GM12875 (cell line): ENCODE measurements around the gene SVIL.

Experiments
- H3K4me3 ChIP-seq: one replicate; pipeline ENCODE4 v1.5.1; 2011; ENCODE audit warnings: low read depth, low read length, control low read depth
- TF ChIP-seq, protein P1 (sequence below): IDR thresholded peaks from 2 replicates; pipeline ENCODE4 v1.5.1; 2011; ENCODE audit warnings: low read depth, mild to moderate bottlenecking, control low read depth, inconsistent platforms, low read length, moderate library complexity, borderline replicate concordance; ENCODE audit not compliant: insufficient read depth

The SVIL gene

DNA sequence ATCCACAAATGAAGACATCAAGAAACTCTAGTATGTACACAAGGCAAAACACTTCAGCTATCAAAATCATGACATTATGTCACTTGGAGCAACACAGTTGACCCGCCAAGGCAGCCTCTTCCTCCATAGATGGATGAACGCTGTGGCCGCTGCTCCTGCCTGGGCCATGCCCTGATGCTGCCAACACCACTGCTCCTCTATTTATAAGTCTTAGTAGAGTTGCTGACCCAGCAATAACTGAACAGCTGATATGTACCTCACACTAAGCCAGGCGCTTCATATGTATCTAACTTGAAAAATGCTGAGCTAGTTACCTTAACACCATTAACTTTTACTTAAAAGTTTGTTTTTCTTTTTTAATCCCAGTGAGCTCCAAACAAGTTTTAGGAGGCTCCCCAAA, 214.0 kb downstream of the SVIL start:
- TF ChIP-seq, protein P1, sequence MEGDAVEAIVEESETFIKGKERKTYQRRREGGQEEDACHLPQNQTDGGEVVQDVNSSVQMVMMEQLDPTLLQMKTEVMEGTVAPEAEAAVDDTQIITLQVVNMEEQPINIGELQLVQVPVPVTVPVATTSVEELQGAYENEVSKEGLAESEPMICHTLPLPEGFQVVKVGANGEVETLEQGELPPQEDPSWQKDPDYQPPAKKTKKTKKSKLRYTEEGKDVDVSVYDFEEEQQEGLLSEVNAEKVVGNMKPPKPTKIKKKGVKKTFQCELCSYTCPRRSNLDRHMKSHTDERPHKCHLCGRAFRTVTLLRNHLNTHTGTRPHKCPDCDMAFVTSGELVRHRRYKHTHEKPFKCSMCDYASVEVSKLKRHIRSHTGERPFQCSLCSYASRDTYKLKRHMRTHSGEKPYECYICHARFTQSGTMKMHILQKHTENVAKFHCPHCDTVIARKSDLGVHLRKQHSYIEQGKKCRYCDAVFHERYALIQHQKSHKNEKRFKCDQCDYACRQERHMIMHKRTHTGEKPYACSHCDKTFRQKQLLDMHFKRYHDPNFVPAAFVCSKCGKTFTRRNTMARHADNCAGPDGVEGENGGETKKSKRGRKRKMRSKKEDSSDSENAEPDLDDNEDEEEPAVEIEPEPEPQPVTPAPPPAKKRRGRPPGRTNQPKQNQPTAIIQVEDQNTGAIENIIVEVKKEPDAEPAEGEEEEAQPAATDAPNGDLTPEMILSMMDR = no peak
- H3K4me3 ChIP-seq = no peak overlapping the region

DNA sequence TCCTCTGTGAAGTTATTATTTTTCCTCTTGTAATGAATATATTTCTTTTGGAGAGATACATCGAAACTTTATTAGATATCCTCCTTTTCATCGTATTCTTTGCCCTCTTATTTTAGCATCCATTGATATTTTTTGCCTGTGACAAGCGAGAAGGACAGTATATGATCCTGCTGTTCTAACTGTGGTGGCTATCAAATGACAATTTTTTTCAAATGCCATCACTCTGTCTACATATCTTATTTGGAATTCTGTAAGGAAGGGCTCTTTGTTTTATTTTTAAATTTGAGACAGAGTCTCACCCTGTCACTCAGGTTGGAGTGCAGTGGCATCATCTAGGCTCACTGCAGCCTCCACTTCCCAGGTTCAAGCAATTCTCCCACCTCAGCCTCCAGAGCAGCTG, 217.4 kb downstream of the SVIL start:
- H3K4me3 ChIP-seq = no peak overlapping the region
- TF ChIP-seq, protein P1 = no peak

DNA sequence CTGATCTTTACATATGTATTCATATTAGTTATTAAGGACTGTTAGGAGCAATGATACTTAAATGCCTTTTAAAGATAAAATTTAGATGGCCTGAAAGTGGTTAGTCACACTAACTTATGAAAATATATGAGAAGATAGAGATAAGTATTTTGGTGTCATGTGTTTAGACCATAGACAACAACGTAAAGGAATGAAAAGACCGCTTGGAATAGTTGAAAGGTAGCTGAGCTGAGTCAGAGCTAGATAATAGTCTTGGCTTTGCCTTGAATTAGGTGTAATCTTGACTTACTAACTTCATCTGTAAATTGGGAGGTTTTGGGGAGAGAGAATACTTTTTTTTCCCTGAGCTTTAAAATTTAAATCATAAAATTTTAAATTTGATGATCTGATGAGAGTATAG, 218.9 kb downstream of the SVIL start:
- TF ChIP-seq, protein P1 = no peak
- no peak overlapping the region for H3K4me3 ChIP-seq

DNA sequence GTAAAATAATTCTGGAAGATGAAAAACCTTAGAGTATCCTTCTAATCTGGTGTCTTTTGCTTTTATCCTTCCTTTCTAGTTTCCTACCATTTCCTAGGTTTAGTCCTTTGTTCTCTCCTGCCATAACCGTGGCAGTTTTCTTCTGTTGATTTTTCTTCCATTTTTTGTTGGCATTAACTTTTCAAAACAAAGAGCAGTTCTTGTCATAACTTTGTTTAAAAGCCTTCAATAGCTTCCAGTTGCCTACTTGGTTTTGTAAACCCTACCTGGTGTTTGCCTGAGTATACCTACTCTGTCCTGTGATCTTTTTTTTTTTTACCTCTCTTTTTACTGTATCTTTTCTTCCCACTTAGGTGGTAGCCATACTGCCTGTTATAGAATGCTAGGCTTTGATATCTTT, 220.3 kb downstream of the SVIL start:
- TF ChIP-seq, protein P1 = no peak
- H3K4me3 ChIP-seq = no peak overlapping the region

DNA sequence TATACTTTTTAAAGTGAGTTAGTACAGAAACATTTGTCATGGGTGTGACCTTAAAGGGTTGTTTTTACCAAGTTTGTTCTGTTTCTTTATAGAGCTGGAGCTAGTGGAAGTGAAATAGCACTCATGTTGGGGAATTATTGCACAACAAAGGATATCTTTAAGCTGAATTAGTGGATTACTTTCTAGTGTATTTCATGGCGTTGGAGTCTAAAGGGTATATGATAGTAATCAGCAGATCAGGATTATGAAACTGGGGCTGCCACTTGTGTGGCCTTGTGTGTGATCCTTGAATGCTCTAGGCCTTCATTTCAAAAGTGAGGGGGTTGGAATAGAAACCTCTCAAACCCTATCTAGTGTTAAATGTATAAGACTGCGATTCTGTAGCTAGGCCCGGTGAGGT, 222.3 kb downstream of the SVIL start:
- H3K4me3 ChIP-seq = no peak overlapping the region
- TF ChIP-seq, protein P1 = no peak

DNA sequence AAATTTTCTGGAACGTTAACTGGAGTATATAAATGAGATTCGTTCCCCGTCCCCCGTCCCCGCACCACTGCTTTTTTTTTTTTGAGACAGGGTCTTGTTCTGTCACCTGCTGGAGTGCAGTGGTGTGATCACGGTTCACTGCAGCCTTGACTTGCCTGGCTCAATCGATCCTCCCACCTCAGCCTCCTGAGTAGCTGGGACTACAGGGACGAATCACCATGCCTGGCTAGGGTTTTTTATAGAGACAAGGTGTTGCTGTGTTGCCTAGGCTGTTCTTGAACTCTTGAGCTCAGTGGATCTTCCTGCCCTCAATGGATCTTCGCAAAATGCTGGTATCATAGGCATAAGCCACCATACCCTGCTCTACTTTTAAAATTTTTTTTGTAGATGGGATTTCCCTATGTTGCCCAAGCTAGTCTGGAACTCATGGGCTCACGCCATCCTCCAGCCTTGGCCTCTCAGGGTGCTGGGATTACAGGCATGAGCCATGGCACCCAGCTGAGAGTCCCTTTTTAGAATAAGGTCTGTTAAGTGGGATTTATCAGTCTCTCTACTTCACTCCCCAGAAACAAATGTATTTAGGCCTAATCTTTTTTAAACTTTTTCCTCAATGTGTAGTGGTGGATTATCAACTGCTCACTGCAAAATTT, 223.0 kb downstream of the SVIL start:
- no peak overlapping the region for H3K4me3 ChIP-seq

More for the DNA sequence above, 223.0 kb downstream of the SVIL start:
- TF ChIP-seq, protein P1 = no peak
